ENCODE results near the gene POLR3H. TPM values are rescaled to one million over a fixed set of nuclear protein-coding genes. Genes with fewer than 3 reads are reported as not detected.

Gene POLR3H
- total and polyA plus RNA-seq, 10 of the 15 experiments (the other 5 are each of a cell fraction or from before 2014, with no cell fraction given) = 3.5 to 62.7 (median 24.6) TPM

GRCh38 chr22:41504816-41505215 is 39.5 kb downstream of the POLR3H start:
- H3K36me3 ChIP-seq (ENCODE audit: control insufficient read depth in 2 of 2, insufficient read depth in 2 of 2, low read length in 1 of 2) = peaks cover 15 to 30% of the 10 kb centered on the region in 2 experiments
- in situ Hi-C loops (cut with MboI) = no loop called here
- CTCF ChIA-PET = interaction anchor here (0.7 to 1.8 kb wide), 8 partner anchors 10 to 101 kb away, joined by 3 to 8 read pairs (median 3); no protein-coding TSS in a partner anchor

More at GRCh38 chr22:41504816-41505215, 39.5 kb downstream of the POLR3H start:
- no peaks in the 10 kb centered on the region for H3K9me3 ChIP-seq (replicated peaks; ENCODE audit: control insufficient read depth, insufficient read depth, low read length)
- H4K20me1 ChIP-seq (ENCODE audit: control insufficient read depth, insufficient read depth) = no peaks in the 10 kb centered on the region
- no peak overlapping the region for H3K4me2 ChIP-seq (ENCODE audit: control insufficient read depth, insufficient read depth)
- no peak overlapping the region for H3K4me3 ChIP-seq
- no peak overlapping the region for H3K27ac ChIP-seq (ENCODE audit: control insufficient read depth, insufficient read depth)
- ATAC-seq (no peak), FAIRE-seq (no peak), DNase-seq (ENCODE audit: low read depth, low spot score) (no peak)
- WGBS (ENCODE audit: insufficient coverage, insufficient replicate concordance, low lambda C conversion rate, missing lambda C conversion rate) = 49% methylated on average over 4 of the region's 4 CpGs
- SMC1A ChIA-PET (ENCODE audit: uncharacterized antibody, unreplicated experiment) = interaction anchor here (0.6 to 3.2 kb wide), 6 partner anchors 26 to 332 kb away, joined by 3 to 19 read pairs (median 4); partner anchors contain the start of genes ACO2 and PHF5A
- H3K27me3 ChIP-seq (replicated peaks in 1 of 2; ENCODE audit: control insufficient read depth in 2 of 2, insufficient read depth in 2 of 2, low read length in 1 of 2) = no peaks in the 10 kb centered on the region
- H3K79me2 ChIP-seq (ENCODE audit: control insufficient read depth, insufficient read depth, low read length) = 0 out of 2 replicates have a peak, but pooled peaks cover 1% of the 10 kb centered on the region
- no peak overlapping the region for H2AFZ ChIP-seq (ENCODE audit: control insufficient read depth, low read depth, low read length)
- POLR2A ChIA-PET = interaction anchor here (0.6 to 1.4 kb wide), 2 partner anchors 37 to 435 kb away, joined by 5 read pairs; partner anchors contain the start of genes ACO2 and PHF5A
- BruUV-seq (replicated peaks) = no TSS peak
- TF ChIP-seq, protein P1, sequence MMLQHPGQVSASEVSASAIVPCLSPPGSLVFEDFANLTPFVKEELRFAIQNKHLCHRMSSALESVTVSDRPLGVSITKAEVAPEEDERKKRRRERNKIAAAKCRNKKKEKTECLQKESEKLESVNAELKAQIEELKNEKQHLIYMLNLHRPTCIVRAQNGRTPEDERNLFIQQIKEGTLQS (IDR thresholded peaks at IDR 0.05; ENCODE audit: borderline replicate concordance, extremely low read depth, low read depth, low read length) = no peak
- no peak for TF ChIP-seq SIX5 (IDR thresholded peaks at IDR 0.05; ENCODE audit: low read depth, low read length, severe bottlenecking)
- TF ChIP-seq, protein P2, sequence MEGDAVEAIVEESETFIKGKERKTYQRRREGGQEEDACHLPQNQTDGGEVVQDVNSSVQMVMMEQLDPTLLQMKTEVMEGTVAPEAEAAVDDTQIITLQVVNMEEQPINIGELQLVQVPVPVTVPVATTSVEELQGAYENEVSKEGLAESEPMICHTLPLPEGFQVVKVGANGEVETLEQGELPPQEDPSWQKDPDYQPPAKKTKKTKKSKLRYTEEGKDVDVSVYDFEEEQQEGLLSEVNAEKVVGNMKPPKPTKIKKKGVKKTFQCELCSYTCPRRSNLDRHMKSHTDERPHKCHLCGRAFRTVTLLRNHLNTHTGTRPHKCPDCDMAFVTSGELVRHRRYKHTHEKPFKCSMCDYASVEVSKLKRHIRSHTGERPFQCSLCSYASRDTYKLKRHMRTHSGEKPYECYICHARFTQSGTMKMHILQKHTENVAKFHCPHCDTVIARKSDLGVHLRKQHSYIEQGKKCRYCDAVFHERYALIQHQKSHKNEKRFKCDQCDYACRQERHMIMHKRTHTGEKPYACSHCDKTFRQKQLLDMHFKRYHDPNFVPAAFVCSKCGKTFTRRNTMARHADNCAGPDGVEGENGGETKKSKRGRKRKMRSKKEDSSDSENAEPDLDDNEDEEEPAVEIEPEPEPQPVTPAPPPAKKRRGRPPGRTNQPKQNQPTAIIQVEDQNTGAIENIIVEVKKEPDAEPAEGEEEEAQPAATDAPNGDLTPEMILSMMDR (IDR thresholded peaks at IDR 0.05 in 2 of 3, conservative IDR thresholded peaks at IDR 0.05 in 1 of 3; ENCODE audit: control insufficient read depth in 2 of 3, extremely low read depth in 1 of 3, insufficient read depth in 1 of 3, low read depth in 3 of 3, low read length in 3 of 3) = no peak
- TF ChIP-seq RAD51 (IDR thresholded peaks at IDR 0.05) = no peak
- no peak for TF ChIP-seq TAF1 (IDR thresholded peaks at IDR 0.05; ENCODE audit: borderline replicate concordance, low read depth, low read length)
- TF ChIP-seq SREBF2 (IDR thresholded peaks at IDR 0.05; ENCODE audit: low read length) = no peak
- TF ChIP-seq RFX5 (IDR thresholded peaks at IDR 0.05; ENCODE audit: low read depth, low read length) = no peak
- RAD21 ChIA-PET (ENCODE audit: unreplicated experiment) = no interaction called here
- H3K9ac ChIP-seq (ENCODE audit: control insufficient read depth, insufficient read depth, low read length) = no peak overlapping the region
- no peaks in the 10 kb centered on the region for H3K4me1 ChIP-seq (ENCODE audit: control insufficient read depth, insufficient read depth, low read length)
- intact Hi-C loops (cut with micrococcal nuclease; ENCODE audit: unreplicated experiment) = loop anchor here (5.0 kb wide), 2 partner anchors 38 to 58 kb away; partner anchors contain the start of genes ACO2, PHF5A and TOB2

All from GM12878 (cell line).